MM.1S (cell line): ENCODE measurements around the gene NRG2.

ENCODE experiments used
- EZH2 ChIP-seq: fragments of 300-600 bp; sonication (generic); optimal IDR thresholded peaks from 2 replicates; pipeline ENCODE3; 2017; ENCODE audit warnings: low read depth, mild to moderate bottlenecking, antibody characterized with exemption, low read length, mixed read lengths
- EZH2phosphoT487 ChIP-seq: fragments of 300-600 bp; sonication (generic); IDR thresholded peaks from 2 replicates; pipeline ENCODE4 v1.6.1; 2018; ENCODE audit warnings: antibody characterized with exemption, low read length
- TF ChIP-seq, protein P1 (sequence below): fragments of 300-600 bp; sonication (generic); IDR thresholded peaks from 2 replicates; pipeline ENCODE4 v1.5.1; 2016; ENCODE audit warnings: antibody characterized with exemption, low read length, mixed read lengths

DNA sequence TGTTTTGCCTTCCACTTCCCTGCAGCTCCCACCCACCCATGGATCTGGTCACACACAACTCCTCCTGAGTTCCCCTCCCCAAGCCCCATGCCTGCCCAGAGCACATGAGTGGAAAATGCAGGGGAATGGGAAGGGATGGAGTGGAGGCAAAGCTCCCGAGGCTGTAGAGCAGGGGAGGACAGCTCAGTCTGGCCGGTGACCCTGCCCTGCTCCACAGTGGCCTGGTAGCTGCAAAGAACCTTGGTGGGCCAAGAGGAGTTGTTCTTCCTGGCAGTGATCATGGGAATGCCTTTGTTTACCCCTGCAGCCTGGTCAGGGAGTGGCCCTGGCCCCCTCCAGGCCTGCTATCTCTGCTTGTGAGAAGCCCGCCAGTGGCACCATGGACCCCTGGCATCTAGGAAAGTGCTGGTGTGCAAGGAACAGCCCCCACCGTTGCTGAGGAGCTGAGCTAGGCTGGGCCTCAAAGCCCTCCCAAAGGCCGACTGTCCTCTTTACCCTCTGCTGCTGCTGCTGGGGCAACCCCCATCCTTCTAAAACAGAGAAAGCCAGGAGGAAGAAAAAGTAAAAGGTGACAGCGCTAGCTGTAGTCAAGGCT lies 187.1 kb downstream of the NRG2 start:
- TF ChIP-seq, protein P1, sequence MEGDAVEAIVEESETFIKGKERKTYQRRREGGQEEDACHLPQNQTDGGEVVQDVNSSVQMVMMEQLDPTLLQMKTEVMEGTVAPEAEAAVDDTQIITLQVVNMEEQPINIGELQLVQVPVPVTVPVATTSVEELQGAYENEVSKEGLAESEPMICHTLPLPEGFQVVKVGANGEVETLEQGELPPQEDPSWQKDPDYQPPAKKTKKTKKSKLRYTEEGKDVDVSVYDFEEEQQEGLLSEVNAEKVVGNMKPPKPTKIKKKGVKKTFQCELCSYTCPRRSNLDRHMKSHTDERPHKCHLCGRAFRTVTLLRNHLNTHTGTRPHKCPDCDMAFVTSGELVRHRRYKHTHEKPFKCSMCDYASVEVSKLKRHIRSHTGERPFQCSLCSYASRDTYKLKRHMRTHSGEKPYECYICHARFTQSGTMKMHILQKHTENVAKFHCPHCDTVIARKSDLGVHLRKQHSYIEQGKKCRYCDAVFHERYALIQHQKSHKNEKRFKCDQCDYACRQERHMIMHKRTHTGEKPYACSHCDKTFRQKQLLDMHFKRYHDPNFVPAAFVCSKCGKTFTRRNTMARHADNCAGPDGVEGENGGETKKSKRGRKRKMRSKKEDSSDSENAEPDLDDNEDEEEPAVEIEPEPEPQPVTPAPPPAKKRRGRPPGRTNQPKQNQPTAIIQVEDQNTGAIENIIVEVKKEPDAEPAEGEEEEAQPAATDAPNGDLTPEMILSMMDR = no peak
- TF ChIP-seq EZH2 = no peak
- TF ChIP-seq EZH2phosphoT487 = no peak
